ENCODE data around the gene CDH13. TPM values are rescaled to one million over a fixed set of nuclear protein-coding genes. Genes with fewer than 3 reads are reported as not detected.

The CDH13 gene
- total and polyA plus RNA-seq, 2 experiments from 2014 or later = 1.6 to 4.4 TPM

DNA sequence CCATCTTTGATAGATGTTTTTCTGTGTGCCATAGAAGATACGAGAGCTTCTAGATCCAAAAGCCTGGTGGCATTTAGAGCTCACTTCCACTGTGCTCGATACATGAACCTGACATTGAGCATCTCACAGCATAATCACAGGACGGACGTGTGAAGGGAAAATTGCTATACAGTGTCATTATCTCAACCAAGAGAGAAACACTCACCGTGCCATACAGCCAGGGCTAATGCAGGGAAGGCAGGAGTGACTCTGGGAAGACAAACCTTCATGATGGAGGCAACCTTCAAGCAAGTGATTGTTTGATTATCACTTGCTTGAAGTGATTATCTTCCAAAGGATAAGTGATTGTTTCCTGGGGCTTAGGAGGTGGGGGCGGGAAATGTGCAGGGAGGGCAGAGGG, 962.8 kb downstream of the CDH13 start:
- Histone ChIP-seq H3K27ac (ENCODE audit: low read depth) (no peak overlapping the region), H3K4me3 (no peak overlapping the region), H3K4me2 (no peak overlapping the region), H3K79me2 (replicated peaks; ENCODE audit: insufficient read depth) (no peaks in the 10 kb centered on the region), H4K20me1 (replicated peaks; ENCODE audit: insufficient read depth) (no peaks in the 10 kb centered on the region), H3F3A (replicated peaks; ENCODE audit: low read depth) (no peaks in the 10 kb centered on the region), H2AFZ (no peak overlapping the region), H3K36me3 (ENCODE audit: insufficient read depth) (no peaks in the 10 kb centered on the region), H3K9me2 (ENCODE audit: insufficient read depth) (peaks cover 8% of the 10 kb centered on the region), H3K4me1 (ENCODE audit: insufficient read depth) (peaks cover 10% of the 10 kb centered on the region; the same call in 1 of the 2 replicates), H3K27me3 (ENCODE audit: insufficient read depth) (no peaks in the 10 kb centered on the region)
- no peaks in the 10 kb centered on the region for H3K27me3 Mint-ChIP-seq (ENCODE audit: insufficient read depth, low read depth, poor library complexity)
- no peaks in the 10 kb centered on the region; the same call in 2 of the 3 replicates for H3K36me3 Mint-ChIP-seq (ENCODE audit: low read depth)
- H3K4me3 Mint-ChIP-seq = no peak overlapping the region
- DNase-seq (ENCODE audit: low spot score) (no peak), ATAC-seq (no peak)
- H3K4me1 Mint-ChIP-seq = peaks cover 10% of the 10 kb centered on the region
- TF ChIP-seq EZH2phosphoT487 (IDR thresholded peaks at IDR 0.05; ENCODE audit: unreplicated experiment) = no peak
- TF ChIP-seq, protein P1, sequence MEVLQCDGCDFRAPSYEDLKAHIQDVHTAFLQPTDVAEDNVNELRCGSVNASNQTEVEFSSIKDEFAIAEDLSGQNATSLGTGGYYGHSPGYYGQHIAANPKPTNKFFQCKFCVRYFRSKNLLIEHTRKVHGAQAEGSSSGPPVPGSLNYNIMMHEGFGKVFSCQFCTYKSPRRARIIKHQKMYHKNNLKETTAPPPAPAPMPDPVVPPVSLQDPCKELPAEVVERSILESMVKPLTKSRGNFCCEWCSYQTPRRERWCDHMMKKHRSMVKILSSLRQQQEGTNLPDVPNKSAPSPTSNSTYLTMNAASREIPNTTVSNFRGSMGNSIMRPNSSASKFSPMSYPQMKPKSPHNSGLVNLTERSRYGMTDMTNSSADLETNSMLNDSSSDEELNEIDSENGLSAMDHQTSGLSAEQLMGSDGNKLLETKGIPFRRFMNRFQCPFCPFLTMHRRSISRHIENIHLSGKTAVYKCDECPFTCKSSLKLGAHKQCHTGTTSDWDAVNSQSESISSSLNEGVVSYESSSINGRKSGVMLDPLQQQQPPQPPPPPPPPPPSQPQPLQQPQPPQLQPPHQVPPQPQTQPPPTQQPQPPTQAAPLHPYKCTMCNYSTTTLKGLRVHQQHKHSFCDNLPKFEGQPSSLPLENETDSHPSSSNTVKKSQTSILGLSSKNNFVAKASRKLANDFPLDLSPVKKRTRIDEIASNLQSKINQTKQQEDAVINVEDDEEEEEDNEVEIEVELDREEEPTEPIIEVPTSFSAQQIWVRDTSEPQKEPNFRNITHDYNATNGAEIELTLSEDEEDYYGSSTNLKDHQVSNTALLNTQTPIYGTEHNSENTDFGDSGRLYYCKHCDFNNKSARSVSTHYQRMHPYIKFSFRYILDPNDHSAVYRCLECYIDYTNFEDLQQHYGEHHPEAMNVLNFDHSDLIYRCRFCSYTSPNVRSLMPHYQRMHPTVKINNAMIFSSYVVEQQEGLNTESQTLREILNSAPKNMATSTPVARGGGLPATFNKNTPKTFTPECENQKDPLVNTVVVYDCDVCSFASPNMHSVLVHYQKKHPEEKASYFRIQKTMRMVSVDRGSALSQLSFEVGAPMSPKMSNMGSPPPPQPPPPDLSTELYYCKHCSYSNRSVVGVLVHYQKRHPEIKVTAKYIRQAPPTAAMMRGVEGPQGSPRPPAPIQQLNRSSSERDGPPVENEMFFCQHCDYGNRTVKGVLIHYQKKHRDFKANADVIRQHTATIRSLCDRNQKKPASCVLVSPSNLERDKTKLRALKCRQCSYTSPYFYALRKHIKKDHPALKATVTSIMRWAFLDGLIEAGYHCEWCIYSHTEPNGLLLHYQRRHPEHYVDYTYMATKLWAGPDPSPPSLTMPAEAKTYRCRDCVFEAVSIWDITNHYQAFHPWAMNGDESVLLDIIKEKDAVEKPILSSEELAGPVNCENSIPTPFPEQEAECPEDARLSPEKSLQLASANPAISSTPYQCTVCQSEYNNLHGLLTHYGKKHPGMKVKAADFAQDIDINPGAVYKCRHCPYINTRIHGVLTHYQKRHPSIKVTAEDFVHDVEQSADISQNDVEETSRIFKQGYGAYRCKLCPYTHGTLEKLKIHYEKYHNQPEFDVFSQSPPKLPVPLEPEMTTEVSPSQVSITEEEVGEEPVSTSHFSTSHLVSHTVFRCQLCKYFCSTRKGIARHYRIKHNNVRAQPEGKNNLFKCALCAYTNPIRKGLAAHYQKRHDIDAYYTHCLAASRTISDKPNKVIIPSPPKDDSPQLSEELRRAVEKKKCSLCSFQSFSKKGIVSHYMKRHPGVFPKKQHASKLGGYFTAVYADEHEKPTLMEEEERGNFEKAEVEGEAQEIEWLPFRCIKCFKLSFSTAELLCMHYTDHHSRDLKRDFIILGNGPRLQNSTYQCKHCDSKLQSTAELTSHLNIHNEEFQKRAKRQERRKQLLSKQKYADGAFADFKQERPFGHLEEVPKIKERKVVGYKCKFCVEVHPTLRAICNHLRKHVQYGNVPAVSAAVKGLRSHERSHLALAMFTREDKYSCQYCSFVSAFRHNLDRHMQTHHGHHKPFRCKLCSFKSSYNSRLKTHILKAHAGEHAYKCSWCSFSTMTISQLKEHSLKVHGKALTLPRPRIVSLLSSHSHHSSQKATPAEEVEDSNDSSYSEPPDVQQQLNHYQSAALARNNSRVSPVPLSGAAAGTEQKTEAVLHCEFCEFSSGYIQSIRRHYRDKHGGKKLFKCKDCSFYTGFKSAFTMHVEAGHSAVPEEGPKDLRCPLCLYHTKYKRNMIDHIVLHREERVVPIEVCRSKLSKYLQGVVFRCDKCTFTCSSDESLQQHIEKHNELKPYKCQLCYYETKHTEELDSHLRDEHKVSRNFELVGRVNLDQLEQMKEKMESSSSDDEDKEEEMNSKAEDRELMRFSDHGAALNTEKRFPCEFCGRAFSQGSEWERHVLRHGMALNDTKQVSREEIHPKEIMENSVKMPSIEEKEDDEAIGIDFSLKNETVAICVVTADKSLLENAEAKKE (CRISPR knock-in tag; IDR thresholded peaks at IDR 0.05) = no peak
- TF ChIP-seq STAT1 (IDR thresholded peaks at IDR 0.05; ENCODE audit: unreplicated experiment) = no peak
- no peak for TF ChIP-seq NANOG (IDR thresholded peaks at IDR 0.05; ENCODE audit: borderline replicate concordance)
- TF ChIP-seq ZNF331 (CRISPR knock-in tag; IDR thresholded peaks at IDR 0.05; ENCODE audit: low read depth) = no peak
- TF ChIP-seq, protein P2, sequence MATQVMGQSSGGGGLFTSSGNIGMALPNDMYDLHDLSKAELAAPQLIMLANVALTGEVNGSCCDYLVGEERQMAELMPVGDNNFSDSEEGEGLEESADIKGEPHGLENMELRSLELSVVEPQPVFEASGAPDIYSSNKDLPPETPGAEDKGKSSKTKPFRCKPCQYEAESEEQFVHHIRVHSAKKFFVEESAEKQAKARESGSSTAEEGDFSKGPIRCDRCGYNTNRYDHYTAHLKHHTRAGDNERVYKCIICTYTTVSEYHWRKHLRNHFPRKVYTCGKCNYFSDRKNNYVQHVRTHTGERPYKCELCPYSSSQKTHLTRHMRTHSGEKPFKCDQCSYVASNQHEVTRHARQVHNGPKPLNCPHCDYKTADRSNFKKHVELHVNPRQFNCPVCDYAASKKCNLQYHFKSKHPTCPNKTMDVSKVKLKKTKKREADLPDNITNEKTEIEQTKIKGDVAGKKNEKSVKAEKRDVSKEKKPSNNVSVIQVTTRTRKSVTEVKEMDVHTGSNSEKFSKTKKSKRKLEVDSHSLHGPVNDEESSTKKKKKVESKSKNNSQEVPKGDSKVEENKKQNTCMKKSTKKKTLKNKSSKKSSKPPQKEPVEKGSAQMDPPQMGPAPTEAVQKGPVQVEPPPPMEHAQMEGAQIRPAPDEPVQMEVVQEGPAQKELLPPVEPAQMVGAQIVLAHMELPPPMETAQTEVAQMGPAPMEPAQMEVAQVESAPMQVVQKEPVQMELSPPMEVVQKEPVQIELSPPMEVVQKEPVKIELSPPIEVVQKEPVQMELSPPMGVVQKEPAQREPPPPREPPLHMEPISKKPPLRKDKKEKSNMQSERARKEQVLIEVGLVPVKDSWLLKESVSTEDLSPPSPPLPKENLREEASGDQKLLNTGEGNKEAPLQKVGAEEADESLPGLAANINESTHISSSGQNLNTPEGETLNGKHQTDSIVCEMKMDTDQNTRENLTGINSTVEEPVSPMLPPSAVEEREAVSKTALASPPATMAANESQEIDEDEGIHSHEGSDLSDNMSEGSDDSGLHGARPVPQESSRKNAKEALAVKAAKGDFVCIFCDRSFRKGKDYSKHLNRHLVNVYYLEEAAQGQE (IDR thresholded peaks at IDR 0.05; ENCODE audit: unreplicated experiment) = no peak
- no peak for TF ChIP-seq ZNF114 (CRISPR knock-in tag; IDR thresholded peaks at IDR 0.05)
- TF ChIP-seq CREB1 (CRISPR knock-in tag; IDR thresholded peaks at IDR 0.05; ENCODE audit: low read depth) = no peak
- TF ChIP-seq, protein P3, sequence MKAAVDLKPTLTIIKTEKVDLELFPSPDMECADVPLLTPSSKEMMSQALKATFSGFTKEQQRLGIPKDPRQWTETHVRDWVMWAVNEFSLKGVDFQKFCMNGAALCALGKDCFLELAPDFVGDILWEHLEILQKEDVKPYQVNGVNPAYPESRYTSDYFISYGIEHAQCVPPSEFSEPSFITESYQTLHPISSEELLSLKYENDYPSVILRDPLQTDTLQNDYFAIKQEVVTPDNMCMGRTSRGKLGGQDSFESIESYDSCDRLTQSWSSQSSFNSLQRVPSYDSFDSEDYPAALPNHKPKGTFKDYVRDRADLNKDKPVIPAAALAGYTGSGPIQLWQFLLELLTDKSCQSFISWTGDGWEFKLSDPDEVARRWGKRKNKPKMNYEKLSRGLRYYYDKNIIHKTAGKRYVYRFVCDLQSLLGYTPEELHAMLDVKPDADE (IDR thresholded peaks at IDR 0.05) = no peak
- no peak for TF ChIP-seq POLR2AphosphoS5 (IDR thresholded peaks at IDR 0.05; ENCODE audit: low read depth)
- TF ChIP-seq EZH2 (IDR thresholded peaks at IDR 0.05; ENCODE audit: low read depth, unreplicated experiment) = no peak
- TF ChIP-seq JUNB (IDR thresholded peaks at IDR 0.05; ENCODE audit: unreplicated experiment) = no peak
- TF ChIP-seq, protein P4, sequence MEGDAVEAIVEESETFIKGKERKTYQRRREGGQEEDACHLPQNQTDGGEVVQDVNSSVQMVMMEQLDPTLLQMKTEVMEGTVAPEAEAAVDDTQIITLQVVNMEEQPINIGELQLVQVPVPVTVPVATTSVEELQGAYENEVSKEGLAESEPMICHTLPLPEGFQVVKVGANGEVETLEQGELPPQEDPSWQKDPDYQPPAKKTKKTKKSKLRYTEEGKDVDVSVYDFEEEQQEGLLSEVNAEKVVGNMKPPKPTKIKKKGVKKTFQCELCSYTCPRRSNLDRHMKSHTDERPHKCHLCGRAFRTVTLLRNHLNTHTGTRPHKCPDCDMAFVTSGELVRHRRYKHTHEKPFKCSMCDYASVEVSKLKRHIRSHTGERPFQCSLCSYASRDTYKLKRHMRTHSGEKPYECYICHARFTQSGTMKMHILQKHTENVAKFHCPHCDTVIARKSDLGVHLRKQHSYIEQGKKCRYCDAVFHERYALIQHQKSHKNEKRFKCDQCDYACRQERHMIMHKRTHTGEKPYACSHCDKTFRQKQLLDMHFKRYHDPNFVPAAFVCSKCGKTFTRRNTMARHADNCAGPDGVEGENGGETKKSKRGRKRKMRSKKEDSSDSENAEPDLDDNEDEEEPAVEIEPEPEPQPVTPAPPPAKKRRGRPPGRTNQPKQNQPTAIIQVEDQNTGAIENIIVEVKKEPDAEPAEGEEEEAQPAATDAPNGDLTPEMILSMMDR (conservative IDR thresholded peaks at IDR 0.05; ENCODE audit: low read depth in 2 of 2) = no peak
- no peak overlapping the region for H3K27ac Mint-ChIP-seq
- H3K9me3 Mint-ChIP-seq = no peaks in the 10 kb centered on the region

Measured in GM23338 (cell line).